ENCODE measurements around the gene BRMS1L. TPM values are rescaled to one million over a fixed set of nuclear protein-coding genes. Genes with fewer than 3 reads are reported as not detected.

The BRMS1L gene
- total and polyA plus RNA-seq, 2 of the 13 experiments (the other 11 are each of a cell fraction or from before 2014, with no cell fraction given) = 21.1 to 23.8 TPM

DNA sequence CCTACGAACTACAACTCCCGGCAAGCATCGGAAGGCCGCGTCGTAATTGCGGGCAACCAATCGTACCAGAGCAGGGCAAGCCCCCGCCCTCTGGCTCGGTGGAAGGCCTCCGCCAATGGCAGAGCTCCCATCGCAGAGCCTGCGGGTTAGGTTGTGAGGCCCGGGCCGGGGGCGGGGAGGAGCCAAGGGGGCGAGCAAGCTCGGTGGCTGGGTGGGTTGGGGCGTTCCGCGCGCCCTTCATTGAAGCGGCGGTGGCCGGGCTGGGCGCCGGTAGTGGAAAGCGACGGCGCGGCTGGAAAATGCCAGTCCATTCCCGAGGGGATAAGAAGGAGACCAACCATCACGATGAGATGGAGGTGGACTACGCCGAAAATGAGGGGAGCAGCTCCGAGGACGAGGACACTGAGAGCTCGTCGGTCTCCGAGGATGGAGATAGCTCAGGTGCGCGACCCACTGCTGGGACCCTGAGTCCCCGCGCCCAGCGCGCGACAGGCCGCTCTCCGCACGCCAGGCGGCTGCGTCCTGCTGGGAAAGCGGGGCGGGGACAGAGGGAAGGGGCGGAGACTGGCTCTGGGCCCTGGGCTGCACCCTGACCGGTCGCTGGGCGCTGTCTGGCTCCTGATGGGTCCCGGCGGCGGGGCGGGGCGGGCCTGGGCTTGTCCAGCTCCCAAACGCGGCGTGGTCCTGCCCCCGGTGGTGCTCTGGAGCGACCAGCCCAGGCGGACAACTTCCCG is at the start of gene BRMS1L (continued):
- TF ChIP-seq ZNF280B (CRISPR knock-in tag; IDR thresholded peaks at IDR 0.05; ENCODE audit: borderline replicate concordance) (peak; percentile 100), ZNF709 (CRISPR knock-in tag; IDR thresholded peaks at IDR 0.05) (peak; percentile 99), MIXL1 (CRISPR knock-in tag; IDR thresholded peaks at IDR 0.05) (peak; percentile 84), ZNF660 (CRISPR knock-in tag; IDR thresholded peaks at IDR 0.05; ENCODE audit: borderline replicate concordance, low read depth) (peak; percentile 97), MAX (IDR thresholded peaks at IDR 0.05) (peak; percentile 93), KLF12 (CRISPR knock-in tag; IDR thresholded peaks at IDR 0.05; ENCODE audit: borderline replicate concordance) (peak; percentile 94), ZBTB3 (CRISPR knock-in tag; IDR thresholded peaks at IDR 0.05; ENCODE audit: borderline replicate concordance, low read depth) (peak; percentile 93; the same call in 1 of the 2 replicates), ZNF768 (CRISPR knock-in tag; IDR thresholded peaks at IDR 0.05) (peak; percentile 94), ZNF441 (CRISPR knock-in tag; IDR thresholded peaks at IDR 0.05; ENCODE audit: borderline replicate concordance) (peak; percentile 92), DMAP1 (CRISPR knock-in tag; IDR thresholded peaks at IDR 0.05) (peak; percentile 100), ZNF546 (CRISPR knock-in tag; conservative IDR thresholded peaks at IDR 0.05) (peak; percentile 91), MNT (IDR thresholded peaks at IDR 0.05) (peak; percentile 53), FOXP4 (CRISPR knock-in tag; IDR thresholded peaks at IDR 0.05) (peak; percentile 82)
- TF ChIP-seq, protein P1, sequence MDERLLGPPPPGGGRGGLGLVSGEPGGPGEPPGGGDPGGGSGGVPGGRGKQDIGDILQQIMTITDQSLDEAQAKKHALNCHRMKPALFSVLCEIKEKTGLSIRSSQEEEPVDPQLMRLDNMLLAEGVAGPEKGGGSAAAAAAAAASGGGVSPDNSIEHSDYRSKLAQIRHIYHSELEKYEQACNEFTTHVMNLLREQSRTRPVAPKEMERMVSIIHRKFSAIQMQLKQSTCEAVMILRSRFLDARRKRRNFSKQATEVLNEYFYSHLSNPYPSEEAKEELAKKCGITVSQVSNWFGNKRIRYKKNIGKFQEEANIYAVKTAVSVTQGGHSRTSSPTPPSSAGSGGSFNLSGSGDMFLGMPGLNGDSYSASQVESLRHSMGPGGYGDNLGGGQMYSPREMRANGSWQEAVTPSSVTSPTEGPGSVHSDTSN (CRISPR knock-in tag; IDR thresholded peaks at IDR 0.05) = peak; percentile 46; the same call in 1 of the 2 replicates
- TF ChIP-seq, protein P2, sequence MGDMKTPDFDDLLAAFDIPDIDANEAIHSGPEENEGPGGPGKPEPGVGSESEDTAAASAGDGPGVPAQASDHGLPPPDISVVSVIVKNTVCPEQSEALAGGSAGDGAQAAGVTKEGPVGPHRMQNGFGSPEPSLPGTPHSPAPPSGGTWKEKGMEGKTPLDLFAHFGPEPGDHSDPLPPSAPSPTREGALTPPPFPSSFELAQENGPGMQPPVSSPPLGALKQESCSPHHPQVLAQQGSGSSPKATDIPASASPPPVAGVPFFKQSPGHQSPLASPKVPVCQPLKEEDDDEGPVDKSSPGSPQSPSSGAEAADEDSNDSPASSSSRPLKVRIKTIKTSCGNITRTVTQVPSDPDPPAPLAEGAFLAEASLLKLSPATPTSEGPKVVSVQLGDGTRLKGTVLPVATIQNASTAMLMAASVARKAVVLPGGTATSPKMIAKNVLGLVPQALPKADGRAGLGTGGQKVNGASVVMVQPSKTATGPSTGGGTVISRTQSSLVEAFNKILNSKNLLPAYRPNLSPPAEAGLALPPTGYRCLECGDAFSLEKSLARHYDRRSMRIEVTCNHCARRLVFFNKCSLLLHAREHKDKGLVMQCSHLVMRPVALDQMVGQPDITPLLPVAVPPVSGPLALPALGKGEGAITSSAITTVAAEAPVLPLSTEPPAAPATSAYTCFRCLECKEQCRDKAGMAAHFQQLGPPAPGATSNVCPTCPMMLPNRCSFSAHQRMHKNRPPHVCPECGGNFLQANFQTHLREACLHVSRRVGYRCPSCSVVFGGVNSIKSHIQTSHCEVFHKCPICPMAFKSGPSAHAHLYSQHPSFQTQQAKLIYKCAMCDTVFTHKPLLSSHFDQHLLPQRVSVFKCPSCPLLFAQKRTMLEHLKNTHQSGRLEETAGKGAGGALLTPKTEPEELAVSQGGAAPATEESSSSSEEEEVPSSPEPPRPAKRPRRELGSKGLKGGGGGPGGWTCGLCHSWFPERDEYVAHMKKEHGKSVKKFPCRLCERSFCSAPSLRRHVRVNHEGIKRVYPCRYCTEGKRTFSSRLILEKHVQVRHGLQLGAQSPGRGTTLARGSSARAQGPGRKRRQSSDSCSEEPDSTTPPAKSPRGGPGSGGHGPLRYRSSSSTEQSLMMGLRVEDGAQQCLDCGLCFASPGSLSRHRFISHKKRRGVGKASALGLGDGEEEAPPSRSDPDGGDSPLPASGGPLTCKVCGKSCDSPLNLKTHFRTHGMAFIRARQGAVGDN (CRISPR knock-in tag; IDR thresholded peaks at IDR 0.05) = peak; percentile 98

All from HepG2 (cell line).